ENCODE results near the gene MACC1. TPM values are rescaled to one million over a fixed set of nuclear protein-coding genes. Genes with fewer than 3 reads are reported as not detected.

MACC1 gene
- total and polyA plus RNA-seq, 2 donors (not counting 3 experiments of a cell fraction or from before 2014, with no cell fraction given) = not detected

GRCh38 chr7:20198260-20198659 is 18.9 kb downstream of the MACC1 start:
- CTCF ChIA-PET = interaction anchor here (1.4 to 1.6 kb wide), 7 partner anchors 17 to 485 kb away, joined by 3 to 11 read pairs (median 4); no protein-coding TSS in a partner anchor

More at GRCh38 chr7:20198260-20198659, 18.9 kb downstream of the MACC1 start:
- peaks cover 11% of the 10 kb centered on the region for H3K4me1 ChIP-seq (ENCODE audit: control insufficient read depth, extremely low read depth, insufficient read depth, low read length)
- H3K79me2 ChIP-seq (ENCODE audit: control insufficient read depth, insufficient read depth, low read length) = no peaks in the 10 kb centered on the region
- TF ChIP-seq, protein P1, sequence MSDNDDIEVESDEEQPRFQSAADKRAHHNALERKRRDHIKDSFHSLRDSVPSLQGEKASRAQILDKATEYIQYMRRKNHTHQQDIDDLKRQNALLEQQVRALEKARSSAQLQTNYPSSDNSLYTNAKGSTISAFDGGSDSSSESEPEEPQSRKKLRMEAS (IDR thresholded peaks at IDR 0.05; ENCODE audit: insufficient read depth, insufficient read length) = no peak
- no peak for TF ChIP-seq EZH2 (IDR thresholded peaks at IDR 0.05; ENCODE audit: borderline replicate concordance, low read depth, low read length, severe bottlenecking)
- no peak for TF ChIP-seq POLR2AphosphoS5 (IDR thresholded peaks at IDR 0.05; ENCODE audit: insufficient read depth, low read depth, low read length)
- no peak for TF ChIP-seq POLR2A (IDR thresholded peaks at IDR 0.05; ENCODE audit: low read depth, low read length)
- no peak for TF ChIP-seq JUN (IDR thresholded peaks at IDR 0.05; ENCODE audit: borderline replicate concordance, insufficient read depth, insufficient read length, low read depth)
- TF ChIP-seq, protein P2, sequence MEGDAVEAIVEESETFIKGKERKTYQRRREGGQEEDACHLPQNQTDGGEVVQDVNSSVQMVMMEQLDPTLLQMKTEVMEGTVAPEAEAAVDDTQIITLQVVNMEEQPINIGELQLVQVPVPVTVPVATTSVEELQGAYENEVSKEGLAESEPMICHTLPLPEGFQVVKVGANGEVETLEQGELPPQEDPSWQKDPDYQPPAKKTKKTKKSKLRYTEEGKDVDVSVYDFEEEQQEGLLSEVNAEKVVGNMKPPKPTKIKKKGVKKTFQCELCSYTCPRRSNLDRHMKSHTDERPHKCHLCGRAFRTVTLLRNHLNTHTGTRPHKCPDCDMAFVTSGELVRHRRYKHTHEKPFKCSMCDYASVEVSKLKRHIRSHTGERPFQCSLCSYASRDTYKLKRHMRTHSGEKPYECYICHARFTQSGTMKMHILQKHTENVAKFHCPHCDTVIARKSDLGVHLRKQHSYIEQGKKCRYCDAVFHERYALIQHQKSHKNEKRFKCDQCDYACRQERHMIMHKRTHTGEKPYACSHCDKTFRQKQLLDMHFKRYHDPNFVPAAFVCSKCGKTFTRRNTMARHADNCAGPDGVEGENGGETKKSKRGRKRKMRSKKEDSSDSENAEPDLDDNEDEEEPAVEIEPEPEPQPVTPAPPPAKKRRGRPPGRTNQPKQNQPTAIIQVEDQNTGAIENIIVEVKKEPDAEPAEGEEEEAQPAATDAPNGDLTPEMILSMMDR (IDR thresholded peaks at IDR 0.05; ENCODE audit: extremely low read depth in 1 of 2, insufficient read depth in 1 of 2, low read depth in 1 of 2, low read length in 2 of 2) = no peak
- no peak for TF ChIP-seq FOS (IDR thresholded peaks at IDR 0.05; ENCODE audit: borderline replicate concordance, insufficient read depth, low read length)
- no peak for TF ChIP-seq MYC (IDR thresholded peaks at IDR 0.05; ENCODE audit: low read depth, low read length)
- no peak for TF ChIP-seq GATA2 (IDR thresholded peaks at IDR 0.05; ENCODE audit: insufficient read depth, insufficient read length, low read depth, low read length)
- no TSS peak for BruUV-seq (replicated peaks)
- intact Hi-C loops (cut with micrococcal nuclease) (no loop called here), dilution Hi-C loops (cut with MboI; ENCODE audit: extremely low pct_ligation_motif_present, low sequenced_read_pairs) (no loop called here)
- no peaks in the 10 kb centered on the region for H3K9me1 ChIP-seq (replicated peaks; ENCODE audit: control insufficient read depth, extremely low read depth, insufficient read depth, low read length)
- no peak overlapping the region for H3K4me2 ChIP-seq (ENCODE audit: insufficient read depth, low read length)
- DNase-seq (ENCODE audit: low read depth, low spot score) (no peak), FAIRE-seq (no peak)
- peak overlapping the region; percentile 10 for H2AFZ ChIP-seq (ENCODE audit: low read depth, low read length)
- no peak overlapping the region for H3K27ac ChIP-seq (ENCODE audit: insufficient read depth, low read depth, low read length)
- H4K20me1 ChIP-seq (replicated peaks; ENCODE audit: control insufficient read depth, extremely low read depth, insufficient read depth, low read length) = no peaks in the 10 kb centered on the region
- POLR2A ChIA-PET = no interaction called here
- H3K36me3 ChIP-seq (ENCODE audit: control insufficient read depth in 2 of 2, extremely low read depth in 1 of 2, insufficient read depth in 2 of 2, low read length in 2 of 2) = no peaks in the 10 kb centered on the region
- H3K4me3 ChIP-seq (replicated peaks in 1 of 3; ENCODE audit: insufficient read depth in 1 of 3, low read depth in 1 of 3, low read length in 3 of 3) = no peak overlapping the region
- H3K27me3 ChIP-seq (ENCODE audit: control insufficient read depth in 2 of 2, insufficient read depth in 2 of 2, low read length in 2 of 2) = no peaks in the 10 kb centered on the region
- H3K9ac ChIP-seq (replicated peaks; ENCODE audit: extremely low read depth, insufficient read depth, low read length) = no peak overlapping the region
- no peaks in the 10 kb centered on the region for H3K9me3 ChIP-seq (replicated peaks; ENCODE audit: control insufficient read depth, insufficient read depth, low read length)
